K562 (cell line): ENCODE results near the gene C6orf62. TPM values are rescaled to one million over a fixed set of nuclear protein-coding genes. Genes with fewer than 3 reads are reported as not detected.

Source experiments
- GATAD2A ChIP-seq: fragments of 450-650 bp; IDR thresholded peaks from 2 replicates; pipeline ENCODE4 v1.6.1; 2017
- KDM5B ChIP-seq: fragments of 200-600 bp; sonication (generic); IDR thresholded peaks from 2 replicates; pipeline ENCODE4 v1.6.1; 2012; ENCODE audit warnings: low read depth, mild to moderate bottlenecking, moderate library complexity, low read length, control low read depth, inconsistent platforms; ENCODE audit not compliant: insufficient replicate concordance
- NEUROD1 ChIP-seq: fragments of 150-350 bp; IDR thresholded peaks from 2 replicates; pipeline ENCODE4 v1.6.1; 2014; ENCODE audit warnings: borderline replicate concordance, low read length, low read depth; ENCODE audit not compliant: partially characterized antibody
- NFRKB ChIP-seq: fragments of 450-650 bp; IDR thresholded peaks from 2 replicates; pipeline ENCODE4 v1.6.1; 2016; ENCODE audit warnings: low read depth
- RAD51 ChIP-seq: fragments of 450-650 bp; IDR thresholded peaks from 2 replicates; pipeline ENCODE4 v1.7.1; 2016; ENCODE audit warnings: low read depth, mild to moderate bottlenecking, borderline replicate concordance
- SREBF1 ChIP-seq: fragments of 150-350 bp; IDR thresholded peaks from 2 replicates; pipeline ENCODE4 v1.6.1; 2014; ENCODE audit warnings: antibody characterized with exemption, low read depth, low read length, borderline replicate concordance
- TBL1XR1 ChIP-seq, 2 experiments: IDR thresholded peaks; 2 replicates each; pipeline ENCODE4 v1.6.1; 2012; ENCODE audit warnings: improper control_type of control experiment in 2 of 2, low read length in 2 of 2, mild to moderate bottlenecking in 1 of 2
- ZBTB17 ChIP-seq: fragments of 450-650 bp; formaldehyde crosslinking; IDR thresholded peaks from 2 replicates; pipeline ENCODE4 v1.4.0; 2020; ENCODE audit warnings: mild to moderate bottlenecking
- ZBTB7A ChIP-seq: IDR thresholded peaks from 2 replicates; pipeline ENCODE4 v1.6.1; 2011; ENCODE audit warnings: low read depth, mild to moderate bottlenecking, low read length, moderate library complexity, borderline replicate concordance; ENCODE audit not compliant: control insufficient read depth
- ZKSCAN1 ChIP-seq: fragments of 150-350 bp; IDR thresholded peaks from 2 replicates; pipeline ENCODE4 v1.6.1; 2016; ENCODE audit warnings: low read depth, low read length
- ZNF224 ChIP-seq: sonication (generic); formaldehyde crosslinking; IDR thresholded peaks from 2 replicates; pipeline ENCODE4 v1.8.0; 2022; ENCODE audit warnings: mild to moderate bottlenecking, missing genetic modification reagents
- polyA plus RNA-seq, 8 experiments: library from polyadenylated mRNA; depleted of rRNA in 4 of 8; stranded (reverse) in 5 of 8; unstranded in 3 of 8; fragments of >200 nt; fragmentation: Nextera tagmentation in 2 of 8; fragmentation: Illumina TruSeq in 1 of 8; extraction: Ambion mirVana in 2 of 8; extraction: Trizol in 1 of 8; gene quantifications; 2 replicates each; pipeline versions ENCODE4 v1.2.1 to v1.2.3, GENCODE V29; 2011 to 2014; ENCODE audit warnings: inconsistent platforms in 1 of 8, missing spikeins in 1 of 8
- total RNA-seq, 7 experiments: library from RNA; depleted of rRNA in 6 of 7; stranded (reverse); fragments of >200 nt in 6 of 7; fragmentation: Illumina TruSeq in 2 of 7; extraction: Trizol in 2 of 7; gene quantifications; 2 replicates each; pipeline versions ENCODE4 v1.2.1 to v1.2.3, GENCODE V29; 2011 to 2021; ENCODE audit warnings: low replicate concordance in 1 of 7
- TF ChIP-seq, protein P1 (sequence below), 2 experiments: fragments of 450-650 bp; formaldehyde crosslinking in 1 of 2; IDR thresholded peaks; 2 replicates each; pipeline versions ENCODE4 v1.4.0 to v1.6.1; 2014 to 2020; ENCODE audit warnings: mild to moderate bottlenecking in 2 of 2, borderline replicate concordance in 1 of 2, low read depth in 1 of 2
- TF ChIP-seq, protein P2 (sequence below): sonication (generic); formaldehyde crosslinking; IDR thresholded peaks from 2 replicates; pipeline ENCODE4 v1.8.0; 2023; ENCODE audit warnings: missing genetic modification reagents, mild to moderate bottlenecking, borderline replicate concordance

The C6orf62 gene
- total and polyA plus RNA-seq, 9 of the 15 experiments (the other 6 are each of a cell fraction or from before 2014, with no cell fraction given) = 48.5 to 579 (median 111) TPM

DNA sequence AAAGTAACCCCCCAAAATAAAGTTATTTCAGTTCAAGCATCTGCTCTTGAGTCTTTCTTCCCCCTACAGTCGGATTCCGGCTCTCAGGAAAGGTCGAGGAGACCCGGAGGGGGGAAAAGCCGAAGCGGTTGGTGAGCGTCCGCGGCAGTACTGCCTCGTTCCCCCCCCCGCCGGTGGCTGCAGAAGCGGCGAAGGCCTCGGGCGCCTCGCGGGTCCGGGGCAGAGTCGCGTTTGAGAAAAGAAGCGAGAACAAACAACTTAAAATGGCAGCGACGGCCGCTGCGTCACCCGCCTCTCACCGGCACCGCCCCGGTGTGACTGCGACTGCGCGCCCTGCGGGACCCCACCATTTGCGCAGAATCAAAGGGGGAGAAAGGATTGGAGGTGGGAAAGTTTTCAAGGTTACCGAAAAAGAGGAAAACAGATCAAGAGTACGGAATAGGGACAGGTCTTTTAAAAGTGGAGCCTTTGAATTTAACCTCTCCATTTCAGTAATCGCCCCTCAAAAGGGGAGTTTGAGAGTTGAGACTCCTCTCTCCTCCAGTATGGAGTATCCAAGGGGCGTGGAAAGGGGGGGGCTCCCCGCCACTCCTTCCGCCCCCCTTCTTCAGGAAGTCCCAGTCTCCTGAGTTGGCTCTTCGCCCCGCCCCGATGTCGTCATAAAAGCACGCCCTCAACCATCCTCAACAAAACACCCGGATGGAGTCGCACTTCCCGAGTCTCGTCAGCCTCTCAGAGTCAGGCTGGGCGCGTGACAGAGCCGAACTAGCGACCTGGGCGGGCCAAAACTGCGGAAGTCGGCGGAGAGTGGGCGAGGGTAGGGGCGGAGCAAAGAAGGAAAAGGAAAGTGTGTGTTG, 1.9 kb upstream of the C6orf62 start (continued):
- TF ChIP-seq KDM5B (peak; percentile 89), SREBF1 (peak; percentile 72), TBL1XR1 (IDR thresholded peaks at IDR 0.05; ENCODE audit: low read length in 2 of 2) (peak in 1 of 2 experiments; percentile 58; a peak in 2 of 4 replicates), ZKSCAN1 (no peak), NFRKB (peak; percentile 99), RAD51 (peak; percentile 64; the same call in 1 of the 2 replicates), NEUROD1 (peak; percentile 64), ZBTB7A (no peak), ZBTB17 (no peak), ZNF224 (CRISPR knock-in tag) (no peak), GATAD2A (peak; percentile 57; the same call in 1 of the 2 replicates)
- TF ChIP-seq, protein P1, sequence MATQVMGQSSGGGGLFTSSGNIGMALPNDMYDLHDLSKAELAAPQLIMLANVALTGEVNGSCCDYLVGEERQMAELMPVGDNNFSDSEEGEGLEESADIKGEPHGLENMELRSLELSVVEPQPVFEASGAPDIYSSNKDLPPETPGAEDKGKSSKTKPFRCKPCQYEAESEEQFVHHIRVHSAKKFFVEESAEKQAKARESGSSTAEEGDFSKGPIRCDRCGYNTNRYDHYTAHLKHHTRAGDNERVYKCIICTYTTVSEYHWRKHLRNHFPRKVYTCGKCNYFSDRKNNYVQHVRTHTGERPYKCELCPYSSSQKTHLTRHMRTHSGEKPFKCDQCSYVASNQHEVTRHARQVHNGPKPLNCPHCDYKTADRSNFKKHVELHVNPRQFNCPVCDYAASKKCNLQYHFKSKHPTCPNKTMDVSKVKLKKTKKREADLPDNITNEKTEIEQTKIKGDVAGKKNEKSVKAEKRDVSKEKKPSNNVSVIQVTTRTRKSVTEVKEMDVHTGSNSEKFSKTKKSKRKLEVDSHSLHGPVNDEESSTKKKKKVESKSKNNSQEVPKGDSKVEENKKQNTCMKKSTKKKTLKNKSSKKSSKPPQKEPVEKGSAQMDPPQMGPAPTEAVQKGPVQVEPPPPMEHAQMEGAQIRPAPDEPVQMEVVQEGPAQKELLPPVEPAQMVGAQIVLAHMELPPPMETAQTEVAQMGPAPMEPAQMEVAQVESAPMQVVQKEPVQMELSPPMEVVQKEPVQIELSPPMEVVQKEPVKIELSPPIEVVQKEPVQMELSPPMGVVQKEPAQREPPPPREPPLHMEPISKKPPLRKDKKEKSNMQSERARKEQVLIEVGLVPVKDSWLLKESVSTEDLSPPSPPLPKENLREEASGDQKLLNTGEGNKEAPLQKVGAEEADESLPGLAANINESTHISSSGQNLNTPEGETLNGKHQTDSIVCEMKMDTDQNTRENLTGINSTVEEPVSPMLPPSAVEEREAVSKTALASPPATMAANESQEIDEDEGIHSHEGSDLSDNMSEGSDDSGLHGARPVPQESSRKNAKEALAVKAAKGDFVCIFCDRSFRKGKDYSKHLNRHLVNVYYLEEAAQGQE (IDR thresholded peaks at IDR 0.05; ENCODE audit: borderline replicate concordance) = no peak
- TF ChIP-seq, protein P1 (CRISPR knock-in tag; IDR thresholded peaks at IDR 0.05; ENCODE audit: low read depth) = no peak; the same call in 1 of the 2 replicates
- TF ChIP-seq, protein P2, sequence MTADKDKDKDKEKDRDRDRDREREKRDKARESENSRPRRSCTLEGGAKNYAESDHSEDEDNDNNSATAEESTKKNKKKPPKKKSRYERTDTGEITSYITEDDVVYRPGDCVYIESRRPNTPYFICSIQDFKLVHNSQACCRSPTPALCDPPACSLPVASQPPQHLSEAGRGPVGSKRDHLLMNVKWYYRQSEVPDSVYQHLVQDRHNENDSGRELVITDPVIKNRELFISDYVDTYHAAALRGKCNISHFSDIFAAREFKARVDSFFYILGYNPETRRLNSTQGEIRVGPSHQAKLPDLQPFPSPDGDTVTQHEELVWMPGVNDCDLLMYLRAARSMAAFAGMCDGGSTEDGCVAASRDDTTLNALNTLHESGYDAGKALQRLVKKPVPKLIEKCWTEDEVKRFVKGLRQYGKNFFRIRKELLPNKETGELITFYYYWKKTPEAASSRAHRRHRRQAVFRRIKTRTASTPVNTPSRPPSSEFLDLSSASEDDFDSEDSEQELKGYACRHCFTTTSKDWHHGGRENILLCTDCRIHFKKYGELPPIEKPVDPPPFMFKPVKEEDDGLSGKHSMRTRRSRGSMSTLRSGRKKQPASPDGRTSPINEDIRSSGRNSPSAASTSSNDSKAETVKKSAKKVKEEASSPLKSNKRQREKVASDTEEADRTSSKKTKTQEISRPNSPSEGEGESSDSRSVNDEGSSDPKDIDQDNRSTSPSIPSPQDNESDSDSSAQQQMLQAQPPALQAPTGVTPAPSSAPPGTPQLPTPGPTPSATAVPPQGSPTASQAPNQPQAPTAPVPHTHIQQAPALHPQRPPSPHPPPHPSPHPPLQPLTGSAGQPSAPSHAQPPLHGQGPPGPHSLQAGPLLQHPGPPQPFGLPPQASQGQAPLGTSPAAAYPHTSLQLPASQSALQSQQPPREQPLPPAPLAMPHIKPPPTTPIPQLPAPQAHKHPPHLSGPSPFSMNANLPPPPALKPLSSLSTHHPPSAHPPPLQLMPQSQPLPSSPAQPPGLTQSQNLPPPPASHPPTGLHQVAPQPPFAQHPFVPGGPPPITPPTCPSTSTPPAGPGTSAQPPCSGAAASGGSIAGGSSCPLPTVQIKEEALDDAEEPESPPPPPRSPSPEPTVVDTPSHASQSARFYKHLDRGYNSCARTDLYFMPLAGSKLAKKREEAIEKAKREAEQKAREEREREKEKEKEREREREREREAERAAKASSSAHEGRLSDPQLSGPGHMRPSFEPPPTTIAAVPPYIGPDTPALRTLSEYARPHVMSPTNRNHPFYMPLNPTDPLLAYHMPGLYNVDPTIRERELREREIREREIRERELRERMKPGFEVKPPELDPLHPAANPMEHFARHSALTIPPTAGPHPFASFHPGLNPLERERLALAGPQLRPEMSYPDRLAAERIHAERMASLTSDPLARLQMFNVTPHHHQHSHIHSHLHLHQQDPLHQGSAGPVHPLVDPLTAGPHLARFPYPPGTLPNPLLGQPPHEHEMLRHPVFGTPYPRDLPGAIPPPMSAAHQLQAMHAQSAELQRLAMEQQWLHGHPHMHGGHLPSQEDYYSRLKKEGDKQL (CRISPR knock-in tag) = no peak
